Cardiac septum (tissue), 1 donor: ENCODE data around the gene CHIT1. TPM values are rescaled to one million over a fixed set of nuclear protein-coding genes. Genes with fewer than 3 reads are reported as not detected.

Source experiments
- DNase-seq: peaks from one replicate; pipeline ENCODE4 v3.0.0-alpha.2; 2020; ENCODE audit warnings: low spot score
- intact Hi-C: fragments of 100-400 bp; cut with DNase I; formaldehyde crosslinking; loops from one replicate; pipeline ENCODE4 v1.14.0; 2022
- total RNA-seq: library from RNA; stranded (reverse); fragmentation: NEBNext Ultra II Directional; extraction: Animal tissue kit (Norgen Biotek cat#: 25700); gene quantifications from one replicate; pipeline ENCODE4 v1.2.1, GENCODE V29; 2021
- donor health status: DM: no; HTN: no; CAD: no.

Gene CHIT1
- total RNA-seq, 1 donor from 2014 or later: not detected

DNA sequence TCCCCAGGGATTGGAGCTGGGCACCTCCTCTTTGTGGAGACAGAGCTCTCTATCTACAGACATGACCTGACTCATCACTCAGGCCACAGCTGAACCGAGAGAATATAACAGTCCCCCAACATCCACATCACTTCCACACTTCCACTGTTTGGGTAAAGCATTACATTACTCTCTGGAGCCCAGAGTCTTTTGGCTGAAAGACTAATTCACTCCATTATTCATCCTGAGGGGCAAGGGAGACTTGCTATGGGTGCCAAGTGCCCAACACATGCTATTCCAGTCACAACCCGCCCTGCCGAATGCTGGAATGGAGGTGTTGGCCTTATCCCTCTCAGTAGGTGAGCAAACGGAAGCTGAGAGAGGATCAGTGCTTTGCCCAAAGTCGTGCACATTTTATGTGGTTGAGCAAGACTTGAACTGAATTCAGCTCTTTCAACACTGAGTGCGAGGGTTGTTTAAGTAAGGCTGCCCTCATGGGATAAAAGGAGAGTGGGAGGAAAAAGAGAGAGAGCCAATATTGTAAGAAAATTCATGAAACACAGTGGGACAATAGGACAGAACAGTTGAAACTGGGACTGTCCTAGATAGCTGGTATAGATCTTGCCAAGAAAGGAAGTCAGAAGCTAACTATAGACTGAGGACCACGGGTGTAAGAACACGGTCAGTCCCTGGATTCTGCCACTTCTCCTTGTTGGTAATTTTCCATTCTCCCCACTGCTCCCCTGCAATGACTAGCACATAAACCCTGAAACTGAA lies 29.5 kb downstream of the CHIT1 start:
- no peak for DNase-seq
- intact Hi-C loops: no loop called here

DNA sequence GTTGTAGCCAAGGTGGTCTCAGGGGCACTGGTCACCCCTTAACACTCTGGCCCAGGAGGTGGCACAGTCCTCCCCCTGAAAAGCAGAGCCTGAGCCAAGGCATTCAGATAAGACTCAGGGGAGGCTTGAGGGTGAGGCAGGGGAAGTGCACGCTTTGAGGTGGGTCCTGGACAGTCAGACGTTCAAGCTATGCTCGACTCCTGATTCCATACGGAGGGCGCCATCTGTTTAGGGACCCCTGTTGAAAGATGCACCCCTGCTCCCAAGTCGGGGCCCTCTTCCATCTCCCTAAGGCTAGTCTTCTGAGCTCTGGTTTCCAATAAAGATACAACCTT lies 30.0 kb downstream of the CHIT1 start:
- DNase-seq: no peak
- intact Hi-C loops: no loop called here

DNA sequence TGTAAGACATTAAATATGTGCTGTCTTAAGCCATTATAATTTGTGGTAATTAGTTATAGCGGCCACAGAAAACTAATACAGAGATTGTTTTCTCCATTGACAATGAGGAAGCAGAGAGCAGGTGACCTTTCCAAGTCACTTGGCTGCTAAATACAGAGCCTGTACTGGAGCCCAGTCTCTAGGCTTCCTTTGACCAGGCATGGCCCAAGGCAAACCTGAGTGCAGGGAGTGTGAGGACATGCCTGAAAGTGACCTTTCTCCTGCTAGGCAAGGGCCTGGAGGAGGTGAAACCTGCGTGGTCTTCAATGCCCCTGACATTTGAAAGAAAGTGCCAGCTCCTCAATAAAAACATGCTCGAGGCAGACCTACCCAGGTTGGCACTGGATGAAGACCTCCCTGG lies 30.5 kb downstream of the CHIT1 start:
- intact Hi-C loops: no loop called here
- no peak for DNase-seq

DNA sequence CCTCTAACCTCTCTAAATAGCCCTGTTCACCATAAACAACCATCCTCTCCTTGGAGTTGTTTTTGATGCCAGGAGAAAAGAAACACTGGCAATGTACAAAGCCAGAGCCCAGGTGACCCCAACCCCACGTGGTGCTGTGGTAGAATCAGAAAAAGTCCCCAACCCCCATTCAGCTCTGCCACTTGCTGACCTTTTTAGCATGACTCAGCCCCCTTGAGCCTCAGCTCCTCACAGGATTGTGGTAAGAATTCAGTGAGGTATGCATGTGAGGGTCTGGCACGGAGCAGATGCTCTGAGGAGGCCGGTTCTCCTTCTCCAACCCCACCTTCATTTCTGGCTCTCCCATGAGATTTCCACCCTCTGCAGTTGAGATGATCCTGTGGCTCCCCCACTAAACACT lies 31.8 kb downstream of the CHIT1 start:
- no peak for DNase-seq
- intact Hi-C loops: no loop called here

DNA sequence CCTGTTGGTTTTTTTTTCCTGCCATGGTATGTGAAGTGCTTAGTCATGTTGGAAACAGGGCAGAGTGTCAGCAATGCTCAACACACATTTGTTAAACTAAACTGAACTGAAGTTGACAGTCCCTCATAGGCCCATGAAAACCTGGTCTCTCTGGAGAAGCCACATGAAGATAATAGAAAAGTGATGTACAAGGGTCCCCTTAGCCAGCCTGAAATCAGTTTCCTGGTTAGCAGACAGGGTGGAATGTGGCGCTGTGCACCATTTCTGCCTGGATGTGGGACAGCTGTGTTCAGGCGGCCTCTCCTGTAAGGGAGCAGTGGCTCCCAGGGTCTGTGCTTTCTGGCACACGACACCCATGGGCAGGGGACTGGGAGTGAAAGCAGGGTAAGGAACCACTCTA lies 33.1 kb downstream of the CHIT1 start:
- no peak for DNase-seq
- intact Hi-C loops: no loop called here

DNA sequence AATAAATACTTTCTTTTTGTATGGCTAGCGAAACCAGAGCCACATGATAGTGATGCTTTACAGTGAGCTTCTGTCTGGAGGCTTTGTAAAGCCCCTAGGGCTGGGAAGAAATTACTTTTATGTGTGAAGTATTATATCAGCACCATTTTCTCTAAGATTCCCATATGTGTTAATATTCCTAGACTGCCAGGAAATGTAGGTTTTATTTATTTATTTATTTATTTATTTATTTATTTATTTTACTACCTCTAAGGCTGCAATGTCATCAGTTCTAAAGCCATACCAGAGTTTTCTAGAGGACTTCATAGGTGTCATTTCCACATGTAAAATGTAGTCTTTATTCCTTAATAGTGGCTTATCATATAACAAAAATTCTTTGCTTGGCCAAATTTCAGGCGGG lies 38.5 kb downstream of the CHIT1 start:
- intact Hi-C loops: no loop called here

DNA sequence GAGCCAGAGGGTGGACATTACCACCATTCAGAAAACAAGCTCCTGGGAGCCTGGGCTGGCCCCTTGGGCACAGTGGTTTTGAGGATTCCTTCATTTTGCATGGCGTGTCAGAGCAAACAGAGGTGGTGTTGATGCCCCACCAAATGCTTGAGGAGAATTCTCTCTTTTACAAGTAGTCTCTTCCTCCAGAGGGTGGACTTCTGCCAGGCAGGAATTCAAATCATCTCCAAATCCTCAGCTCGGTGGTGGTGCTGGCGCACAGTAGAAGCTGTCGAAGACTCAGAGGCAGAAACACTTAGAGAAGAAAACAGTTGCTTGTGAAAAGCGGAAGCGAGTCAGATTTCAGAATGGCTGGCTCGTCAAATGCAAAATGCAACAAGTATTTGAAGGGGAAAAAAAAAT lies 39.5 kb downstream of the CHIT1 start:
- no peak for DNase-seq
- intact Hi-C loops: no loop called here

More for the DNA sequence above, 38.5 kb downstream of the CHIT1 start:
- no peak for DNase-seq

DNA sequence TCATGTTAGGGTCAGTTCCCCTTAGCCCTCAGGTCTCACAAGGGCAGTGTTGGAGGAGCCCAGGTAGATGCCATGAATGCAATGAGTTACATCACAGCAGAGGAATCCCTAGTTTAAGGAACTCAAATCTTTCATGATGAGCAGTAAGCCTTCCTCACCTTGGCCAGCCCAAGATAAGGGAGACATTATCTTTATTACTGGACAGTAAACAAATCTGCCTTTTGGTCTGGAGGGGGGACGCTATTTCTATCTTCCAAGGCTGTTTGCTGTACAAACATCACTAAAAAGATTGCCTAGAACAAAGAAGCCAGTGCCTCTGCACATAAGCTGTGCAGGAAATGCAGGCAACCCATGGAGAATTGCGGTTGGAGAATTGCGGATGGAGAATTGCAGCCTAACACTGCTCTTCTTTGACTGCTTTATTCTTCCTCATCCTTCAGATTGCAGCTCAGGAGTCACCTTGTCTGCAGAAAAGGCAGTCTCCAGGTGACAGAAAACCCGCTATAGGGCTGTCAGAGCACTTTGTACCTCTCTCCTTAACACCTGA lies 40.7 kb downstream of the CHIT1 start:
- no peak for DNase-seq
- intact Hi-C loops: no loop called here

DNA sequence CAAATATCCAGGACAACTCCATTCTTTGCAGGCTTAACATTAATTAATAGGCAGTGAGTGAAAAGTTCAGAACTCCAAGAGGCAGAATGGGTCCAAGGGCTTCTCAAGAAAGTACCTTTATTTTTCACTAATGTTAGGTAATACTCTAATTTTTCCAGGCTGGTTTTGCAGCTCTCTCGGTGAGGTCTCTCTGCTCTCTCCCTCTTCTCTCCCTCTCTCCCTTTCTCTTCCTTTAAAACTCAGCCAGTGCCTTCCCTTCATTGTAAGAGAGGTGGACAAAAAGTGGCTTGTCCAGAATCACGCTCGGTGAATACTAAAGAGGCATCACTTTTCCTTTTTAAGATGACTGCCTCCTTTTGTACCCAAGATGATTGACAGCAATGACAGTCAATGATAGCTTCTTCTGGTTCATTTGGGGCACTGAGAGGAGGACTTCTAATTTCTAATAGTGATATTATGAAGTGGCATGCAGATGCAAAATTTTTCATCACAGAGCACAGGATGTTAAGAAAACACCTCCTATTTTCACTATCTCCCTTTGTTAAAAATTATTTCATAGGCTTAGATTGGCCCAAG lies 41.7 kb downstream of the CHIT1 start:
- intact Hi-C loops: no loop called here
- no peak for DNase-seq

DNA sequence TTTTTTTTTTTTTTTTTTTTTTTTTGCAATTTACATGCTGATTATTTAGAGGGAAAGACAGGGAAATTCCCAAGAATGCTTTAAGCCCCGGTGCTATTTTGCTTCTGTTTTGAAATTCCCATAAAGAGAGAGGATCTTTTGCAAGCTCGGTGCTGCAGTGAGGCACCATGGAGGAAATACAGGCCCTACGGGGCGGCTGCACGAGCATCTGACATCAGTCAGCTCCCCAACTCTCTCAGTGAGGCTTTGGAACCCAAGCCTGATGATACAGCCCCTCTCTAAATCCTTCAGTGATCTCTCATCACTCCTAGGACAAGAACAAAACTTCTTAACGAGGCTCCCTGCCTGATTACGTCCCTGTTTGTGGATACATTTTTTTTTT lies 42.2 kb downstream of the CHIT1 start:
- intact Hi-C loops: no loop called here
- no peak for DNase-seq

DNA sequence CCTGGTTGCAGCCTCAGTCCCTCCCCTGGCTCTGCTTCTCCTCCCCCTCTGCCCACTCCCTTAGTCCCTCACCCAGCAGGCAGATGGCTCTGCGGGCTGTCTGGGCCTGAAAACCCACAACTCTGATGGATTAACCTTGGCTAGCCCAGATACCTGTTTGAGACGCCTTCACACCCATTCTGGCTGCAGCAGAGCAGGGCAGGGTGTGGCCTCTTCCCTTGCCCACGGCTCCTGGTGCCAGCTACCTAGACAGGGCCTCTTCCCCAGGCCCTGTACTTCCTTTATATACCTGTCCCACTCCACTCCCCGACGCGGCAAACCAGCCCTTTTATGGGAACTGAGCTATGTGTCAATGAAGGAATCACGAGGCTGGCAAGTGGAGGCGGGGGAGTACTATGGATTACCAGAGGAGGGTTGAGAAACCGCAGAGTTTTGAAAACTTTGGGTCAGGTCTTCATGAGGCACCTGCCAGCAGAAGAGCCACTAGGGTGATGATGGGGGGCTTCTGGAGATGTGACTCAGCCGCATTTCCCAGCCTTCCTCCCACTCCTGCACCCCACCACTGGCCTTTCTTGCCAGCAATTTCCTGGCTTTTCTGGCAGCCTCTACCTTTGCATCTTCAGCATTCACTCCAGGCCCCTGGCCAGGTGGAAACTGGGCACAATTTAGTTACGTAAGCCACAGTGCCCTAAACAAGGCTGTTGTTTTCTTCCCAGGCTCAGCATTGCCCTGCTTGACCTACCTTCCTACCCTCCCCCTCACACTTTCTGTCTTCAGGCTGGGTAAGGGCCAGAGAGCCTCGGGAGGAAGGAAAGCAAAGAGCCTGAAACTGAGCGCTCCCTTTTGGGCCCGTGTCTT lies 42.8 kb downstream of the CHIT1 start, which contains the start of gene CHI3L1:
Gene CHI3L1 (minus strand): TSS at position 259 of the 858 bp plus-strand sequence. CDS start 81 bp downstream, at position 178.
- intact Hi-C loops: no loop called here
- DNase-seq: peak; percentile 44

DNA sequence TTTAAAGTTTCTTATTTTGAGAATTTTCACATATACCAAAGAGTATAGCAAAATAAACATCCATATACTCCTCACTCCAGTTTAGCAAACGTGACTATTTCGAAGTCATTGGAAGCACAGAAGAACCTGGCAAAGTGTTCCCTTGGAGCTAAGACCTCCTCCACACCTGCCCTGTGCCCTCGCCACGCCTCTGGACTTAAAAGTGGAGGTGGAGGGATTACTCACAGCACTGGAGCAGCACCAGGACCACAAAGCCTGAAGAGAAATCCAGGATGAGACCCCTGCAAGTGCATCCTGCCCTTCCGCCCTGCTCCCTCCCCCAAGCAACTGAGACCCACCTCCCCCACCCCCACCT lies 43.4 kb downstream of the CHIT1 start:
- no peak for DNase-seq
- intact Hi-C loops: no loop called here

DNA sequence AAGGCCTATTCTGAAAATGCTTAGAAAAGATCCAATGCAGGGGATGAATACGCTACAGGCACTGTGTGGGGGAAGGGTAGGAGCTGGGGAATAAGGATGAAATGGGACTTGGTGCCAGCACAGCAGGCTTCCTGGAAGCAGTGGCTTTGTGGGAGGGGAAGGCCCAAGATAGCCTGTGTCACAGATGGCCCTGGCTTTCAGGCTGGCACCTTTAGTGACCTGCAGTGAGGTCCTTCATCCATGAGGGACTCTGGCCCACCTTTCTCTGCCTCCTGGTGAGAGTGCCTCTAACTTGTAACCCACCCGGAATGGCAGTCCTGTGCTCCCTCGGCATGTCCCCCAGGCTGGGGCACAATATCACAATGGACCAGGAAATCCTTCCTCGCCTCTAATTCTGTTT lies 43.9 kb downstream of the CHIT1 start:
- DNase-seq: peak; percentile 63
- intact Hi-C loops: no loop called here

DNA sequence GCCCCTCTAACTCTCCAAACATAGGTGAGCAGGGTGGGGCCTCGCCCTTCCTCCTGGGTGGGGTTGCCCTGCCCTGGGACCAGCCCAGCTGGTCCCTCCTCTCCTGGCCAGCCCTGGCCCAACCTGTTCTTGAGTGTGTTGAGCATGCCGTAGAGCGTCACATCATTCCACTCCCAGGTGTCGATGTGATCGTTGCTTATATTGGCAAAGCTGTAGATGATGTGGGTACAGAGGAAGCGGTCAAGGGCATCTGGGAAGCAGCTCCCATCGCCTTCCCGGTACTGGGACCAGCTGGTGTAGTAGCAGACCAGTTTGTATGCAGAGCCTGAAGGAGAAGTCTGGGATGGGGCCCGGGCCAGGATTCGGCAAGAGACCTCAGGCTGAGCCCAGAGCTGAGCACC lies 44.4 kb downstream of the CHIT1 start:
- intact Hi-C loops: no loop called here
- DNase-seq: peak; percentile 36

DNA sequence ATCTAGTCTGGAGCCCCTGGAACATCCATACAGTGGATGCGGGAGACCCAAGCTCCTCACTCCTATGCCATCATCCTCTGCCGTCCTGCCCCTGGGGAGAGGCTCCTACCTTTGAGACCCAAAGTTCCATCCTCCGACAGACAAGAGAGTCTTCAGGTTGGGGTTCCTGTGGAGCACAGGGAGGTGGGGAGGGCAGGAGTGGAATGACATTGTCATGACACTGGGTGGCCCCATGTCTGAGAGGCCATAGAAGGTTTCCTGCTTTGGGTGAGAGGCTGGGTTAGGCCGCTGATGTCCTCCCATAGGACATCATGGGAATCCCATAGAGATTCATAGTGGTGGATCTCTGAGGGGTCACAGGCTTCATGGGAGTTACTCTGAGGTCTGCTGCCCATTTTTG lies 45.0 kb downstream of the CHIT1 start:
- no peak for DNase-seq
- intact Hi-C loops: no loop called here

DNA sequence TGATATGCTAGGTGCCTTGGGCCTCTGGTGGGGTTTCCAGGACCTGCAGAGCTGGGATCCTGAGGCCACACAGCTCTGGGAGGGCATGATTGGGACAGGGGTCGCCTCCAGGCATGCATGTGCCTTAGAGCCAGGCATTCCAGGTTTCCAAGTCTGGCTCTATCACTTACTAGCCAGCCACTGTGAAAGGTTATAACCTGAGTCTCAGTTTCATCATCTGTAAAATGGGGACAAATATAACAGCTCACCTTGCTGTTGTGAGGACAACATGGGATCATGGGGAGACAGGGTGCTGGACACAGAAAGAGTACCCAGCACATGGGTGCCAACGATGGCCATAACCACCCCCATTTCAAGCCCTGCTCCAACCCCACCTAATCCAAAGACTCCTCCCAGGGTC lies 45.6 kb downstream of the CHIT1 start:
- intact Hi-C loops: no loop called here

DNA sequence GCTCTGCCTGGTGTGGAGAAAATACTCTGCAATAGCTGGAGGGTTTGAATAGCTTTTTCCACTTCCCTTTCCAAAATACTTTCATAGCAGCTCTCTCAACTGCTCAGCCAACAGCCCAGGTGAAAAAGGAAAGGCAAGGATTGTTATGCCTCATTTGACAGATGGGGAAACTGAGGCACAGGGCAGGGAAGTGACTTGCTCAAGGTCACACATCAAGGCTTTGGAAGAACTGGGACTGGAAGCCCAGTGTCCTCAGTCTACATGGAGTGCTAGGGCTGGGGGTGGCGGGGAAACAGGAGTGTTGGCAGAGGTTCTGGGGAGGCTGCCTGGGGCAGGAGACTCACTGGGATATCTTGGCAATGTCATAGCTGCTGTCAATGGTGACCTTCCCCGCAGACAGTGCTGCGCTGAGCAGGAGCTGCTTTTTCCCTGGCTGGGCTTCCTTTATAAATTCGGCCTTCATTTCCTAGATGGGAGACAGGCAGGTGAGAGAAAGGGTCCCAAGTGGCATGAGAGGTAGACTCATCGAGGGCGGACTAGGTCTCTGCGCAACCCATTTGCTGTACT lies 47.0 kb downstream of the CHIT1 start:
- intact Hi-C loops: no loop called here
- DNase-seq: peak; percentile 59

More for the DNA sequence above, 45.6 kb downstream of the CHIT1 start:
- peak; percentile 59 for DNase-seq

DNA sequence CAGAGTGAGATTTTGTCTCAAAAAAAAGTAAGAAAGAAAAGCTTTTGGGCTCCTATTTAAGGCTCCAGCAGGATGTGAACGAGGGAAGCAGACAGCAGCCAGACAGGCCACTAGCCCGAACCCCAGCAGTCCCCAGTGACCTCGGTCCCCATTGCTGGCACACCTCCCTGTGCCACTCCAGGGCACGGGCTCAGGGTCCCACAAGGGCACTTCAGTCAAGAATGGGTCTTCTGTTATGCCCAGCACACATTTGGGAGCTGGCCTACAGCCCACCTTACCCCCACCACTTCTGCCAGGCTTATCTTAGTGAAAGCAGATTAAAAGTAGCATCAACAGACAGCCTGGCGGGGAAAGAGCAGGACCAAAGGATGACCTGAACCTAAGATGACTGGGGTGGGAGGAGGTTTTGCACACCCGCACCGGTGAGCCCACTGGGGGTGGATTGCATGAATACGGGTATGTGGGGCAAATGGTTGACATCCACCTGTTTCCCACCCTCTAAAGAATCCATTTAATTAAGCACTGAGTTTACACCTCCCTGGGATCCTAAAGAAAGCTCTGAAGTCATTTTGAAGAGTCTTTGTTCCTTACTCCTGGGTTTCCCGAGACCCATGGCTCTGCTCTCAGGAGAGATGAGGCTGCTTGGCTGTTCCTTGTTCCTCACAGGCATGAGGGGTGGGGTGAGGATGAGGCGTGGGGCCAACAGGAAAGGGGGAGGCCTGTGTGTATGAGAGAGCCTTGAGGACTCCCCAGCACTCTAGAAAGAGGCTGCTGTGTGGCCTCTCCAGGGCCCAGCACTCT lies 47.7 kb downstream of the CHIT1 start:
- DNase-seq: peak; percentile 61
- intact Hi-C loops: no loop called here

DNA sequence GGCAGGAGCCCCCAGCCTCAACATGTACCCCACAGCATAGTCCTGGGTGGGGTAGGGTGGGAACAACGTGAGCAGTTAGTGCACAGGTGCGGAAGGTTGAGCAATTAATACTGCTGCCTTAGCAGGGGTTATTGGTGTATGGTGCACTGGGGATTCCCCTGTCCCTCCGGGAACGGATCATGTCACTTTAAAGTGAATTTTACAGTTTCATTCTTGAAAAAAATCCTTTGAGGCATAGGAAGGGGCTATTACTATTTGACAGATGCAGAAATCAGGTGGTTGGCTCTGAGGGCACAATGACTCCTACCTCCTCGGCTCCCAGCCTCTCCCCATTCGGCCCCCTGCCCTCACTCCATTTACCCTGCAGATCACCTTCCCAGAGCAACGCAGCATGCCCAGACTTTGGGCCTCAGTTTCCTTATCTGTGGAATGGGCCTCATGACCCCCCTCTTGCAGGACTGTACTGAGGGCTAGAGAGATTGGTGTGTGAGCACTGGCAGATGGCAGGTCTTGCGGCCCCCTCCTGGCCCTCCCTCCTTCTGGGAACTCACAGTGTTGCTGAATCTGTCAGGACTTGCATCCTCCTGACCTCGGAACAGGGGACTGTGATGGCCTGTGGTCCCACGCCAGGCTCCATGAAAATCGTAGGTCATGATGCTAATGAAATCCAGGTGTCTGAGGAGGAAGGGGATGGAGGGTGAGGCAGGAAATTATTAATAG lies 48.7 kb downstream of the CHIT1 start:
- intact Hi-C loops: no loop called here
- no peak for DNase-seq
